K562 (cell line): ENCODE measurements around the gene TTYH2.

ENCODE experiments used
- ARID3A ChIP-seq: IDR thresholded peaks from 2 replicates; pipeline ENCODE4 v1.6.1; 2012; ENCODE audit warnings: low read depth, low read length, improper control_type of control experiment, borderline replicate concordance
- CBX3 ChIP-seq, 2 experiments: IDR thresholded peaks; 1 replicate in 1 of 2; 2 replicates in 1 of 2; pipeline ENCODE4 v1.6.1; 2012; ENCODE audit warnings: inconsistent platforms in 2 of 2, low read length in 2 of 2, borderline replicate concordance in 1 of 2, control low read depth in 1 of 2
- CEBPG ChIP-seq, 3 experiments: fragments of 200-800 bp in 1 of 3; sonication (Bioruptor generic) in 1 of 3; sonication (generic) in 1 of 3; formaldehyde crosslinking in 1 of 3; IDR thresholded peaks in 2 of 3; conservative IDR thresholded peaks in 1 of 3; 2 replicates each; pipeline versions ENCODE4 v1.6.1 to v1.8.0; 2016 to 2022; ENCODE audit warnings: missing compliant biosample characterization in 2 of 3, missing genetic modification characterization in 2 of 3, mild to moderate bottlenecking in 1 of 3, missing genetic modification reagents in 1 of 3
- ETS1 ChIP-seq: conservative IDR thresholded peaks from 2 replicates; pipeline ENCODE4 v1.6.1; 2011; ENCODE audit warnings: low read depth, mild to moderate bottlenecking, low read length; ENCODE audit not compliant: control insufficient read depth
- FOXA1 ChIP-seq: fragments of 450-650 bp; IDR thresholded peaks from 2 replicates; pipeline ENCODE4 v1.6.1; 2016; ENCODE audit warnings: mild to moderate bottlenecking, borderline replicate concordance
- FOXJ3 ChIP-seq: sonication (generic); formaldehyde crosslinking; IDR thresholded peaks from 2 replicates; pipeline ENCODE4 v1.4.0; 2020; ENCODE audit warnings: mild to moderate bottlenecking, missing genetic modification reagents
- GTF2F1 ChIP-seq: IDR thresholded peaks from 2 replicates; pipeline ENCODE4 v1.6.1; 2011; ENCODE audit warnings: low read depth, low read length, improper control_type of control experiment
- POLR2AphosphoS5 ChIP-seq: IDR thresholded peaks from 2 replicates; pipeline ENCODE4 v1.6.1; 2011; ENCODE audit warnings: mild to moderate bottlenecking, low read depth, low read length, moderate library complexity; ENCODE audit not compliant: control insufficient read depth, insufficient read depth
- ZNF280B ChIP-seq: fragments of 250-450 bp; sonication (Bioruptor Pico); IDR thresholded peaks from 2 replicates; pipeline ENCODE4 v1.5.1; 2021; ENCODE audit warnings: mild to moderate bottlenecking

- TF ChIP-seq ARID3A (no peak), POLR2AphosphoS5 (no peak), CEBPG (CRISPR knock-in tag; IDR thresholded peaks at IDR 0.05) (no peak), CEBPG (tag; conservative IDR thresholded peaks at IDR 0.05 in 1 of 2, IDR thresholded peaks at IDR 0.05 in 1 of 2) (no peak), CBX3 (IDR thresholded peaks at IDR 0.05; ENCODE audit: borderline replicate concordance in 1 of 2, low read length in 2 of 2) (no peak), FOXA1 (no peak), ETS1 (no peak), FOXJ3 (CRISPR knock-in tag) (no peak), GTF2F1 (no peak), ZNF280B (CRISPR knock-in tag) (no peak)
Observed at GRCh38 chr17:74186498-74186897, 26.9 kb upstream of the TTYH2 start.
